Epithelial cell of proximal tubule (primary cell): ENCODE results near the gene CDK13. TPM values are rescaled to one million over a fixed set of nuclear protein-coding genes. Genes with fewer than 3 reads are reported as not detected.

Experiments
- DNase-seq: peaks from one replicate; pipeline ENCODE4 v3.0.0-alpha.2; 2011; ENCODE audit warnings: low read depth
- H3K4me3 ChIP-seq: 2 replicates; pipeline ENCODE4 v1.5.1; 2011; ENCODE audit warnings: low read depth, mild to moderate bottlenecking, low read length
- total RNA-seq: library from RNA; depleted of rRNA; stranded (reverse); fragments of >200 nt; gene quantifications from 2 replicates; pipeline ENCODE4 v1.2.3, GENCODE V29; 2015
- TF ChIP-seq, protein P1 (sequence below): conservative IDR thresholded peaks from 2 replicates; pipeline ENCODE4 v1.5.1; 2012; ENCODE audit warnings: low read depth, mild to moderate bottlenecking, low read length

Gene CDK13
- total RNA-seq, 1 donor from 2014 or later, result 41.1 TPM

DNA sequence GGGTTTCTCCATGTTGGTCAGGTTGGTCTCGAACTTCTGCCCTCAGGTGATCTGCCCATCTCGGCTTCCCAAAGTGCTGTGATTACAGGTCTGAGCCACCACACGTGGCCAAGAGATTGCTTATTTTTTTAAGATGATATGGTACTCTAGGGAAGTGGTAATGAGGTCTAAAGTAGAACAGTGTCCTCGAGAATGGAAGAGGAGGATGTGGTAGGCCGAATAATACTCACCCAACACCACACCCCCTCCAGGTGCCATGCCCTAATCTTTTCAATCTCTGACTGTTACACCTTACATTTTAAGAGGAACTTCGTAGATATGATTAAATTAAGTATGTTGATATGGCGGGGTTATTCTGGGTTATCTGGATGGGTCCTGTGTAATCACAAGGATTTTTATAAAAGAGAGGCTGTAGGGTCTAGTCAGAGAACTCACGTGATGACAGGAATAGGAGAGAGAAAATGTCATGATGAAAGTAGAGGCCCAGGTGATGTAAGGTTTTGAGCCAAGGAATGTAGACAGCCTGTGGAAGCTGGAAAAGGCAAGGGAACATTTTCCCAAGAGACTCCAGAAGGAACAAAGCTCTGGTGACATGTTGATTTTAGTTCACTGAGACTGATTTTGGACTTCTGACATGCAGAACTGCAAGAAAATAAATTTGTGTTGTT is 29.5 kb downstream of the CDK13 start:
- TF ChIP-seq, protein P1, sequence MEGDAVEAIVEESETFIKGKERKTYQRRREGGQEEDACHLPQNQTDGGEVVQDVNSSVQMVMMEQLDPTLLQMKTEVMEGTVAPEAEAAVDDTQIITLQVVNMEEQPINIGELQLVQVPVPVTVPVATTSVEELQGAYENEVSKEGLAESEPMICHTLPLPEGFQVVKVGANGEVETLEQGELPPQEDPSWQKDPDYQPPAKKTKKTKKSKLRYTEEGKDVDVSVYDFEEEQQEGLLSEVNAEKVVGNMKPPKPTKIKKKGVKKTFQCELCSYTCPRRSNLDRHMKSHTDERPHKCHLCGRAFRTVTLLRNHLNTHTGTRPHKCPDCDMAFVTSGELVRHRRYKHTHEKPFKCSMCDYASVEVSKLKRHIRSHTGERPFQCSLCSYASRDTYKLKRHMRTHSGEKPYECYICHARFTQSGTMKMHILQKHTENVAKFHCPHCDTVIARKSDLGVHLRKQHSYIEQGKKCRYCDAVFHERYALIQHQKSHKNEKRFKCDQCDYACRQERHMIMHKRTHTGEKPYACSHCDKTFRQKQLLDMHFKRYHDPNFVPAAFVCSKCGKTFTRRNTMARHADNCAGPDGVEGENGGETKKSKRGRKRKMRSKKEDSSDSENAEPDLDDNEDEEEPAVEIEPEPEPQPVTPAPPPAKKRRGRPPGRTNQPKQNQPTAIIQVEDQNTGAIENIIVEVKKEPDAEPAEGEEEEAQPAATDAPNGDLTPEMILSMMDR, result no peak
- H3K4me3 ChIP-seq, result no peak overlapping the region
- no peak for DNase-seq

DNA sequence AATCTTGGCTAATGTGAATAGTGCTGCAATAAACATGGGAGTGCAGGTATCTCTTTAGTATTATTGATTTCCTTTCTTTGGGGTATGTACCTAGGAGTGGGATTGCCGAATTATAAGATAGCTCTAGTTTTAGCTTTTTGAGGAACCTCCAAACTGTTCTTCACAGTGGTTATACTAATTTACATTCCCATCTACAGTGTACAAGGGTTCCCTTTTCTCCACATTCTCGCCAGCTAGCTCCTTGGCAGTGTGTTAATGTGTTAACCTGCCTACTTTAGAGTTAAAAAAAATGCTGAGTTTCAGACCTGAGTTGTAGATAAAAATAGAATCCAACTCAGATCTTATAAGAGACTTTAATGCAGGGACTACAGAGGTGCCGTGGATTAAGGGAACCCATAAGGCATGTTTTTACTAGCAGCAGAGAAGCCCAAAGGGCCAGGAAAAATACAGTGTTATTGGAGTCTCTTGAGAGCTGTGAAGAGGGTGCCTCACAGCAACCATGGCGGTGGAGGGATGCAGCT is 35.4 kb downstream of the CDK13 start:
- H3K4me3 ChIP-seq, result no peak overlapping the region
- TF ChIP-seq, protein P1, result no peak
- no peak for DNase-seq

DNA sequence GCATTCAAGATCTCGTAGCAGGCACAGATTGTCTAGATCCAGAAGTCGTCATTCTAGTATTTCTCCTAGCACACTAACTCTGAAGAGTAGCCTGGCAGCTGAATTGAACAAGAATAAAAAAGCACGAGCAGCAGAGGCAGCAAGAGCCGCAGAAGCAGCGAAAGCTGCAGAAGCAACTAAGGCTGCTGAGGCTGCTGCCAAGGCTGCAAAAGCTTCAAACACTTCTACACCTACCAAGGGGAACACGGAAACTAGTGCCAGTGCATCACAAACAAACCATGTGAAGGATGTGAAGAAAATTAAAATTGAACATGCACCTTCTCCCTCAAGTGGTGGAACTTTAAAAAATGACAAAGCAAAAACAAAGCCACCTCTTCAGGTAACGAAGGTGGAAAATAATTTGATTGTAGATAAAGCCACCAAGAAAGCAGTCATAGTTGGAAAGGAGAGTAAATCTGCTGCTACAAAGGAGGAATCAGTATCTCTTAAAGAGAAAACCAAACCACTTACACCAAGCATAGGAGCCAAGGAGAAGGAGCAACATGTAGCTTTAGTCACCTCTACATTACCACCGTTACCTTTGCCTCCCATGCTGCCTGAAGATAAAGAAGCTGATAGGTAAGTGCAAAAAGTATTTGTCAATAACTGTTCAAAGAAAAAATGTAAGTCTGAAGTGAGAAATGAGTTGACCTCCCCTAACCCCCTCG is 37.7 kb downstream of the CDK13 start:
- DNase-seq, result no peak
- TF ChIP-seq, protein P1, result no peak
- H3K4me3 ChIP-seq, result no peak overlapping the region

DNA sequence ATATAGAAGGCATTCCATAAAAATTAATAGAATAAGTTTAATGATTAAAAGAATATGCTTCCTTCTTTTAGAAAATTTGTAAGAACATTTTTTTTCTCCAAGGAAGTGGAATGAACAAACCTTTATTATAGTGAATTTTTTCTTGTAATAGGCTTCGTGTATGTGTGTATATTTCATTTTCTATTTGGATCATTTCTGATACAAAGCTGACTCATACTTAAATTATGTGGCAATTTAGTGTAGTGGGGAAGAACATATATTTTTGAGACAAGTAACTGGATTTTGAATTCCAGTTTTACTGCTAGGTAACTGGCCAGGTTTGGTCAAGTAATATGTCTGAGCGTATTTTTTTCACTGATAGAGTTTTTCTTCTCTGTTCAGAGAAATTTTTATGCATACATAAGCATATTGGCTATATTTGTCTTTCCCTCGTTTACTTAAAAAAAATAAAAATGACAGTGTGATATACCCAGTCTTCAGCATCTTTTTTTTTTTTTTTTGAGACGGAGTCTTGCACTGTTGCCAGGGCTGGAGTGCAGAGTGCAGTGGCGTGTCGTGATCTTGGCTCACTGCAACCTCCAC is 50.8 kb downstream of the CDK13 start:
- H3K4me3 ChIP-seq, result no peak overlapping the region
- no peak for DNase-seq
- TF ChIP-seq, protein P1, result no peak

DNA sequence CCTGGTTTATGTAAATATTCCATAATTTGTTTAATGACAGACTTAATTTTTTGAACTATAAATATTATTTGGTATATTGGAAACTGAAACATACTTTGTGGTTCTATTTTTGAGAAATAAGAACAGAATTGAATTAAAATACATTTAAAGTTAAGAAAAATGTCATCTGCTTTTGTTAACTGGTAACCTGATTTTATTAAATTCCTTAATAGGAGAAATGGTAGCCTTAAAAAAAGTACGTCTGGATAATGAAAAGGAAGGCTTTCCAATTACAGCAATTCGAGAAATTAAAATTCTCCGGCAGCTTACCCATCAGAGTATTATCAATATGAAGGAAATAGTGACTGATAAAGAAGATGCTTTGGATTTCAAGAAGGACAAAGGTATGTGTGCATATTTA is 51.6 kb downstream of the CDK13 start:
- H3K4me3 ChIP-seq, result no peak overlapping the region
- TF ChIP-seq, protein P1, result no peak
- no peak for DNase-seq

DNA sequence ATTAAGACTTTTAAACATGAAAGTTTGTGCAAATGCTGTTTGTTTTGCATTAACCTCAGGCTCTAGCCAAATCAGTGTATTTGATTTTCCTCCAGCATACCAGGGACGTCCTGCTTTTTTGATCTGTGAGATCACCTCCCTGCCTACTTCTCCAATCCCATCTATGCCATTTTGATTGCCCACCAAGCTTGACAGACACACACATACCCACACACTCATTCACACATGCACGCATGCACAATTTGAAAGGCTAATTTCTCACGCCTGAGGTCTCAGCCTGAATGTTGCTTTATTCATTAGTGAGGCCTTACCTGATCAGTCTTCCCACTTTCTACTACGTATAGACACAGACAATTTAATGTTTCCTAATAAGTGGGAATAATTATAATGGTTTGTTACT is 53.5 kb downstream of the CDK13 start:
- TF ChIP-seq, protein P1, result no peak
- no peak for DNase-seq
- H3K4me3 ChIP-seq, result no peak overlapping the region
